ENCODE measurements around the gene DAGLA. TPM values are rescaled to one million over a fixed set of nuclear protein-coding genes. Genes with fewer than 3 reads are reported as not detected.
A peak's percentile ranks its signal among the peaks of the same experiment; 100 is the strongest.

DAGLA gene
- total RNA-seq, 1 donor from 2014 or later, result 4.1 TPM

DNA sequence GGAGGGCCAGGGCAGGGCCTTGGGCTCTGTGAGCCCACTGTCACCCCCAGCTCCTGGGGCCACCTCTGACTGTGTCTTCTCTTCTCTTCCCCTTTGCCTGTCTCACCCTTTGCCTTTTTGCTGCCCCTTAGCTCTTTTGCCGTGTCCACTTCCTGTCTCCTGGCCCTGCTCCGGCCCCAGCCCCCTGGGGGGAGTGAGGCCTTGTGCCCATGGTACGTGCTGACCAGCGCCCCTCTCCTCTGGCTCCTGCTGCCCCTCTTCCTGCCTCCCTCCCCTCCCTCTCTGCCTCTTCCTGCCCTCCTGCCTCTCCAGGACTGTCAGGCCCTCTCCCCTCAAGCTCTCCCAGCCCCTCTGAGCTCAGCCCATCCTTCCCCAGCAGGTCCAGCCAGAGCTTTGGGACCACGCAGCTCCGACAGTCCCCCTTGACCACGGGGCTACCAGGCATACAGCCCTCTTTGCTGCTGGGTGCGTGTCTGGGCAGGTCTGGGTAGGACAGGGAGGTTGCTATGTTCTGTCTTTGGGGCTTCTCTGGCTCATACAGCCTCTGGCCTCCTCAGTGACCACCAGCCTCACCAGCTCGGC lies 100.5 kb downstream of the DAGLA start:
- DNase-seq, result no peak

DNA sequence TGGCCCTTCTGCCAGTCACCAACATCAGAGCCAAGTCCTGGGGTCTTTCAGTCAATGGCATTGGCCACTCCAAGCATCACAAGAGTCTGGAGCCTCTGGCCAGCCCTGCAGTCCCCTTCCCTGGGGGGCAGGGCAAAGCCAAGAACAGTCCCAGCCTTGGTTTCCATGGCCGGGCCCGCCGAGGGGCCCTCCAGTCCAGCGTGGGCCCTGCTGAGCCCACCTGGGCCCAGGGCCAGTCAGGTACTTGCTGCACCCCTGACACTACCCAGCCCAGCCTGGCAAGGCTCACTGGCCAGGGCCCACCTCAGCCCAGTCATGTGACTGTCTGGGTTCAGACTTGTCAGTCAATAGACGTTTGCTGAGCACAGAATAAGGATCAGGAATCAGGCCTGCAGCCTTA lies 101.4 kb downstream of the DAGLA start:
- no peak for DNase-seq

DNA sequence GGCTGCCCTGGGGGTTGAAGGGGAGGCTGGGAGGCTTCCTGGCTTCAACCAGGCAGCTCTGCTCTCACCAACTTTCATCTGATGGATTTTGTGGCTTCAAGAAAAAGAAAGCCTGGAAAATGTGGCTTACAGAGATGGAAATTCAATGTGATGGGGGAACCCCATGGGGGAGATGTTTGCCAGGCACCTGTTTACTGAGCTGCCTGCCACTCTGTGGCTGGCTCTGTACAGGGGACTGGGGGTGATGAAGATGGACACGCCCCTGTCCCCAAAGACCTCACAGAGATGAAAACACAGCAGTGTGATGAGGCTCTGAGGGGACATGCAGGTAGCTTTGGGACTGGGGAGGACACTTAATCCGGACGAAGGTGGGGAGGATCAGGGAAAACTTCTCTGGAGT lies 102.1 kb downstream of the DAGLA start:
- peak; percentile 63 for DNase-seq

DNA sequence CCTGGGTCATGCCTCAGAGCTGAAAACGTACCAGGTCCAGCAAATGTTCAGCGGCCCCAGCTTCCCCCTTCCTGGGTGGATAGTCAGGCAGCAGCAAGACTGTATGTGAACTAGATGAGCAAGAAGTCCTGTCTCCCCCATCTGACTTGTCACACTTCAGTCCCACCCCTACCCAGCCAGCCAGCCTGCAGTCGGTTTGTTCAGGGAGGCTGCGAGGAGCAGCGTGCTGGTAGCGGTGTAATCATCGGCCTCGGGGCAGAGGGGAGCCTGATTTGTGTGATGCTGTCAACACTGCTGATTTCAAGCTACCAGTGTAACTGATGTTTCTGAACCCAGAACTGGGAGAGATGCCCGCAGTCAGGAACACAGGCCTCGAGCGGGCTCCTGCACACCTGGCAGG lies 102.7 kb downstream of the DAGLA start:
- DNase-seq, result no peak

DNA sequence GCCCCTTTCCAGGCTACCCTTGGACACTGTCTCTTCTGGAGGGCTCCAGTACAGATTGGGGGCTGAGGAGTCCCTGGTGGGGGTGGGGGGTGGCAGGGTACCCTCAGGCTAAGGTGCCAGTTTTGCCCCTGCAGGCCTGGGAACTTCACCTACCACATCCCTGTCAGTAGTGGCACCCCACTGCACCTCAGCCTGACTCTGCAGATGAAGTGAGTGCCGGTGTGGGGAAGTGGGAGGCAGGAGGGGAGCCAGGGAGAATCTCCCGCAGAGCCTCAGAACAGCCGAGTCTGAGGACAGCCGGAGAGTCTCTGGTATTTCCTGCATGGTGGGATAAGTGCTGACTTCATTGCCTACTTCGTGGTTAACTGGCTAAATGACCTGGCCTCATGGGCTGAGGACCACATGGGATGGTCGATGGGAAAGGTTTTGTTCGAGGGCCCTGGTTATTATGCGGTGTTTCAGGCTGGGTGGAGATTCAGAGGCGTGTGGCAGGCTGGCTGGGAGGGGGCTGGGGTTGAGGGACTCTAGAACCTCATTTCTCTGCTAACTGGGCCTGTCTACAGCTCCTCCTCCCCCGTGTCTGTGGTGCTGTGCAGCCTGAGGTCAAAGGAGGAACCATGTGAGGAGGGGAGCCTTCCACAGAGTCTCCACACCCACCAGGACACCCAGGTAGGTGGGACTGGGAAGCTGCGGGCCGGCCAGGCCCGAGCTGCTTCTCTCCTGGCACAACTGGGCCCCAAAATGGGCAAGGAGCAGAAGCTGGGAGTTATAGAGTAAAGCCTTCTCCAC lies 103.7 kb downstream of the DAGLA start:
- no peak for DNase-seq

DNA sequence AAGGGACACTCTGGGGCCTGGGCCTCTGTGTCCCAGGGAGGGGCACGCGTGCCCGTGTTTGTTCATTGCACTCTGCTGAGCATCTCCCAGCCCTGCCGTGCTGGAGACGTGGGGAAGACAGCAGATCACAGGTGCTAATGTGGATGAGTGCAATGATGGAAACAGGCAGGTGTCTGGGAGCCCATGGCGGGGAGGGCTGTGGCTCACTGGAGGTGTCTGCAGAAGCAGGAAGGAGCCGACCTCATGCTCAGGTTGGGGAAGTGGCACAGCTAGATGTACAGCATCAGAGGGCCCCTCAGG lies 104.3 kb downstream of the DAGLA start:
- DNase-seq, result no peak

DNA sequence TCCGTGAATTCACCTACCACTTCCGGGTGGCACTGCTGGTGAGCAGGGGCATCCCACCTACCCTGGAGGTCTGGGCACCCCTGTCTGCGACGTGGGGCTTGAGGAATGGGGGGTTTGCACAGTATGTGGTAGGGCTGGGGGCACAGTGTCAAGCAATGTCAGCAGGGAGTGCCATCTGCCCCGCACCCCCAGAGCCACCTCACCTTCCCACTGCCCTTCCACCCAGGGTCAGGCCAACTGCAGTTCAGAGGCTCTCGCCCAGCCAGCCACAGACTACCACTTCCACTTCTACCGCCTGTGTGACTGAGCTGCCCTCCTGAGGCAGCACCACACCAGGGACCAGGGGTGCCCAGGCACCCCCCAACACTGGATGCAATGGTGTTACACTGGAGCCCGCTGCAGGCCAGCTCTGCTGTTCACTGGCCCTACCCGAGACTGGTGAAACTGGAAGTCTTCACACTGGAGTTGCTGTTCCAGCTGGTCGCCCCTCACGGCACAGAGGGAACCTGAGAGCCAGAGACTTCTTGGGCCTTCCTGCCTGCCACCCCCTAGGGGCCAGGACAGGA lies 105.7 kb downstream of the DAGLA start:
- DNase-seq, result no peak

DNA sequence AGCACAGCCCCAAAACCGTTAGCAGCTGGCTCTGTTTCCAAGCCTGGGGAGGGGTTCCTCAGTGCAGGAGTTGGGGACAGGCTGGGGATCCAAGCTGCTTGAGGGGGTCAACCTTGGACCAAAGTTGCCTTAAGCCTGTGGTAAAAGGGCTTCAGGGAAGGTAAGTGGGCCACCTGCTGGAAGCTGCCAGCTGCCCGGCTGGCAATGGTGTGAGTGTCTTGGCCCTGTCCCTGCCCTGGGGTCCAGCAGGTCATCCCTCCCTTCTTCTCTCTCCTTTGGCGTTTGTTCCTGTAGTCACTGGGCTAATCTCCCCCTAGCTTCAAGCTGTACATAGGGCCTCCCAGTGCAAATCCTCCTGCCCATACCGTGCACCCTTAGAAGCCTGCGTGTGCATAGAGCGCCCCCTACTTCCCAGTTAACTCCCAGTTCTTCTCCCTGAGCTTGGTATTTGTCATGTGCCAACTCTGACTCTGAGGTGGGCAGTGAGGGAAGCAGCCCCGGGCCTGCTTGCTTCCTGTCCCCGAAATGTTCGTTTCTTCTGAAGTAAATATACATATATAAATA lies 107.8 kb downstream of the DAGLA start:
- peak; percentile 54 for DNase-seq

DNA sequence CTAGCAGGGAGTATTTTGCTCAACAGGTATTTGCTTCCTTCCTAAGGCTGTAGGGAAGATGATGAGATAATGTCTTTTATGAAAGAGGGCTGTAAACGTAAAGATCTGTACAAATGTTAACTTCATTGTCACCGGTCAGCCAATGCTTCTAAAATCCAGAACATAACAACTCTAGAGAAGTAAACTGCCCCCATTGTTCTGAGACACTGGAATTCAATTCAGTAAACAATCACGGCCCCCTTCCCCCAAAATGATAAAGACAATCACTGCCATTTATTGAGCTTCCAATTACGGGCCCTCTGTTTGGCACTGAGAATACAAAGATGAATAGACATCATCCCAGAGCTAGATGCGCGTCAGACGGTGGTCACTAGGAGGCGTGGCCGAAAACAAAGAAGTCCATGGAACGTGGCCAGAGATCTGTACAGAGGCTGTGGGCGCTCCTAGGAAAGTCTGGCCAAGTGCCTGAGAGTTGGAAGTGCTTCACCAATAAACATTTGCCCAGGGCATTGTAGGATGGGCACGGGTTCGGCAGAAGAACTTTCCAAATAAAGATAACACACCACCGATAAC lies 111.6 kb downstream of the DAGLA start:
- peak; percentile 92 for DNase-seq

DNA sequence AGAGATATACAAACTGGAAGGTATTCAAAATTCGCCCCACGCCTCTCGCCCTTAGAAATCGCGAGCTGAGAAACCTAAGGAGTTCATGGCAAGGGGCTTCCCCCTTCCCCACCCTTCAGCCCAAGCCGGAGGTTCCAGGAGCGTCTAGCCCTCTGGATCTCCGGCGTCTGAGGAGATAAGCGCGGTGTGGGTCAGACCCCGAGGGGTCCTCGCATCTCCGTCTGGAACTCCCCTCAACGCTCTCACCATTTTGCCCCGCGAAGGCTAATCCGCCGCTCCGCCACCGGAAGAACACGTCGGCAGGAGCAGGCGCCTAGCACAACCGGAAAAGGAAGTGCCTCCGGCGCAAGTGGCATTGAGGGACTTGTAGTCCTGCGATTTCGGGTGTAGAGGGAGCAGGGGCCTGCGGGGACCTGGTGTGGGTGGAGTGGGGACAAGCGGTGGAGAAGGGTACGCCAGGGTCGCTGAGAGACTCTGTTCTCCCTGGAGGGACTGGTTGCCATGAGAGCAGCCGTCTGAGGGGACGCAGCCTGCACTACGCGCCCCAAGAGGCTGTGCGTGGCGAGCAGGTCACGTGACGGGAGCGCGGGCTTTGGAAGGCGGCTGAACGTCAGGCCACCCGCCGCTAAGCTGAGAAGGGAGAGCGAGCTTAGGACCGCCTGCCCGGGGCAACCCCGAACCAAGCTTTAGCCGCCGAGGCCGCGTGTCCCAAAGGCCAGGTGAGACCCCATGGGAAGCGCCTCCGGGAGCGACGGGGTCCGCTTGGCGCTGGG lies 112.3 kb downstream of the DAGLA start, which contains the start of the genes FEN1 and TMEM258:
Gene FEN1, plus strand, starts transcription at position 602 of the 773 bp plus-strand sequence. CDS start 2,451 bp downstream, outside the sequence.
Gene TMEM258, minus strand, starts transcription at position 290 of the 773 bp plus-strand sequence. Its CDS starts 41 bp downstream, at position 249.
- DNase-seq, result peak; percentile 96

DNA sequence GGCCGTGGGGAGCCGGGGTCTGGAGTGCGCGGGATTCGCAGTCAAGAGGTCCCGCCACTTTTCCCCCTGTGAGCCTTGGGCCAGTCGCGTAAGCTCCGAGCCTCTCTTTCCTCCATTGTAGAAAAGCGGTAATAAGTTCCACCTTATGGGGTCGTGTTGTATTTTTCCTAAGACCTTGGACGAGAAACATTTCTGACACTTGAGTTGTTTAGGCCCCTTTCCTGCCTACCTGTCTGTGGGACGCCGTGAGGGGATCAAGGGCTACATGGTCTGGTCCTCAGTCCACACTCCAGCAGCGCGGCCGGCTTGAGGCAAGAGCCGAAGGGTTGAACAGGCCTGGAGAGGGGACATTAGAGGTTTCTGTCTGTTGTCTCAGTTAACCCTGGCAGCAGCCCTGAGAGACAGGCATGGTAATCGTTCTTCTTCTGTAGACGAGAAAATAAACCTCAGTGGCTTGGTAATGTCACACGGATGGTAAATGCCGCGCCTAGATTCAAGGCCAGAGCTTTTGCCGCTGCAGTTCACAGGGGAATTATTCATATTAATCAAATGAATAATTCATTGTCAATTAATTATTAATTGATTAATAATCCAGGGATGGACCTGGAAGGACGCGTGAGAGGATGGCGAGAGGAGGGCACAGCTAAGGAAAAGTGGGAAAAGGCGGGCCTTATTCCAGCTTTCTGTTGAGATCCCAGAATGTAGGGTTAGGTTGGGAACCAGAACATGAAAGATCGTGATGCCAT lies 113.1 kb downstream of the DAGLA start:
- no peak for DNase-seq

DNA sequence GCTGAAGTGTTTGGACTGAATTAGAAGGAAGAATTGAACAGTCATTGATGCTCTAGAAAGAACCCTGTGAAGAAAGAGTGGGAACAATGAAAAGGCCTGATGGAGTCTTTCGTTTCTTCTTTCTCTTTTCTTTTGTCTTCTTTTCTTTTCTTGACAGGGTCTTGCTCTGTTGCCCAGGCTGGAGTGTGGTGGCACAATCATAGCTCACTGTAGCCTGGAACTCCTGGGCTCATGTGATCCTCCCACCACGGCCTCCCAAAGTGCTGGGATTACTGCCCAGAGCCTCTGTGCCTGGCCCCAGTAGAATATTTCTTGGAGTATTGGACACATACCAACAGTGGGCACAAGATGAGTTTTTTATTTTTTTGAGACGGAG lies 113.6 kb downstream of the DAGLA start:
- DNase-seq, result no peak

DNA sequence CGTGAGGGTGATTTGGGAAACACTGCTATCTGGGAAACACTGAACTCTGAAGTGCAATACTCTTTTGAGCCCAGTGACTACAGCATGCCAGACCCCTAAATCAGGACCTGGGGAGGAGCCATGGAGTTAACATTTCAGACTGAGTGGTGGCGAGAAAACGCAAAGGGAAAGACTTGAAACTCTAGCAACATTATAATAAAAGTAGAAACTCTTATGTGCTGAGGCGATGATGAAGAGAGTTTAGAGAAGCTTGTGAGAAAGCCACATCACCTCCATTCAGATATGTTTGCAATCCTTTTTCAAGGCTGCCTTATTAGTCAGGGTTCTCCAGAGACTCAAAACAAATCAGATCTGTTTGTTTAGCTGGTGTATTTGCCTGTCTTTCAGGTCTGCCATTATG lies 114.4 kb downstream of the DAGLA start:
- DNase-seq, result no peak

DNA sequence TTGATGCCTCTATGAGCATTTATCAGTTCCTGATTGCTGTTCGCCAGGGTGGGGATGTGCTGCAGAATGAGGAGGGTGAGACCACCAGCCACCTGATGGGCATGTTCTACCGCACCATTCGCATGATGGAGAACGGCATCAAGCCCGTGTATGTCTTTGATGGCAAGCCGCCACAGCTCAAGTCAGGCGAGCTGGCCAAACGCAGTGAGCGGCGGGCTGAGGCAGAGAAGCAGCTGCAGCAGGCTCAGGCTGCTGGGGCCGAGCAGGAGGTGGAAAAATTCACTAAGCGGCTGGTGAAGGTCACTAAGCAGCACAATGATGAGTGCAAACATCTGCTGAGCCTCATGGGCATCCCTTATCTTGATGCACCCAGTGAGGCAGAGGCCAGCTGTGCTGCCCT lies 115.3 kb downstream of the DAGLA start:
- DNase-seq, result no peak

DNA sequence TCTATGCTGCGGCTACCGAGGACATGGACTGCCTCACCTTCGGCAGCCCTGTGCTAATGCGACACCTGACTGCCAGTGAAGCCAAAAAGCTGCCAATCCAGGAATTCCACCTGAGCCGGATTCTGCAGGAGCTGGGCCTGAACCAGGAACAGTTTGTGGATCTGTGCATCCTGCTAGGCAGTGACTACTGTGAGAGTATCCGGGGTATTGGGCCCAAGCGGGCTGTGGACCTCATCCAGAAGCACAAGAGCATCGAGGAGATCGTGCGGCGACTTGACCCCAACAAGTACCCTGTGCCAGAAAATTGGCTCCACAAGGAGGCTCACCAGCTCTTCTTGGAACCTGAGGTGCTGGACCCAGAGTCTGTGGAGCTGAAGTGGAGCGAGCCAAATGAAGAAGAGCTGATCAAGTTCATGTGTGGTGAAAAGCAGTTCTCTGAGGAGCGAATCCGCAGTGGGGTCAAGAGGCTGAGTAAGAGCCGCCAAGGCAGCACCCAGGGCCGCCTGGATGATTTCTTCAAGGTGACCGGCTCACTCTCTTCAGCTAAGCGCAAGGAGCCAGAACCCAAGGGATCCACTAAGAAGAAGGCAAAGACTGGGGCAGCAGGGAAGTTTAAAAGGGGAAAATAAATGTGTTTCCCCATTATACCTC lies 115.8 kb downstream of the DAGLA start:
- no peak for DNase-seq

Other genes starting within 250 kb of the DAGLA start
- 0.51 TPM for gene LRRC10B, start 171.6 kb upstream of the DAGLA start, total RNA-seq
- gene SYT7, start 99.3 kb upstream of the DAGLA start, total RNA-seq, result 6.5 TPM
- gene MYRF, start 72.2 kb downstream of the DAGLA start, total RNA-seq, result 1.4 TPM
- gene TMEM258, start 112.2 kb downstream of the DAGLA start, total RNA-seq, result 27.2 TPM
- gene FEN1, start 112.5 kb downstream of the DAGLA start, total RNA-seq, result 19.3 TPM
- gene FADS1, start 136.6 kb downstream of the DAGLA start, total RNA-seq, result 17.8 TPM
- gene FADS2, start 147.9 kb downstream of the DAGLA start, total RNA-seq, result 39.6 TPM
- 27.2 TPM for gene FADS3, start 211.2 kb downstream of the DAGLA start, total RNA-seq
- 19.6 TPM for gene RAB3IL1, start 237.2 kb downstream of the DAGLA start, total RNA-seq